Stimulated activated CD8-positive, alpha-beta memory T cell treated with anti-CD3 and anti-CD28 coated beads, Interleukin-12 subunit alpha, Interleukin-12 subunit beta, amount 100 ng/mL, for 4 hours (primary cell): Measurements from ENCODE around the gene PRR23B.

Experiments used
- DNase-seq: peaks from one replicate; pipeline ENCODE4 v3.0.0-alpha.2; 2020; ENCODE audit warnings: low read depth

Gene PRR23B

DNA sequence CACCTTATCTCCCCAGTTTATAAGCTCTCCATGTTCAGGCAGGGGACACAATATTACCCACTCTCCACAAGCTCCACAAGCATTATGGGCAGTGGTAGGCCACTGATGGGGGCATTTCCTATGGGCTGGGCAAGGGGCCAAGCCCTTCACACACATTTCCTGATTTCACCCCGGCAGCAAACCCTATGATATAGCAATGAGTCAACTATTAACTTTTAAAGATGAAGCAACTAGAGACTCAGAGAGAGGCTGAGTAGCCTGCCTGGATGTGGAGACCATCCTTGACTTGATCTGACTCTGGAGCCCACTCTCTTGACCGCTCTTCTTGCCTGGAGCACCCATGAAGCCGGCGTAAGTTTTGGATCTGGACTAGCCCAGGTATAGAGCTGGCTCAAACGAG, 46.3 kb downstream of the PRR23B start:
- DNase-seq, result no peak

DNA sequence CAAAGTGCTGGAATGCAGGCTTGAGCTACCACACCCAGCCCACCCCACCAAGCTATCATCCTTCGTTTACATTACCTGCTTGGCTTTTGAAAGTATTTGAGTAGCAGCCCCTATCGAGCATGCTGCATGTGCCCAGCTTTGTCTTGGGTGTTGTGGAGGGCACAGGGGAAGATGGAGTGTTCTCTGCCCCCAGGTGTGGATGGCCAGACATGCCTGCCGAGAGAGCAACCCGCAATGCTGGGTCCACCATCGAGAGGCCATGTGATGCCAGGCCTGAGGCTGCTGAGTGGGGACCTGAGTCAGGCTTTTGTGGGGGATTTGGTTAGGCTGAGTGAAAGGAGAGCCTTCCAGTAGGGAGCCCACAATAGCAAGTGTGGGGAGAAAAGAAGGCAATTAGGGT, 47.8 kb downstream of the PRR23B start:
- DNase-seq, result no peak

DNA sequence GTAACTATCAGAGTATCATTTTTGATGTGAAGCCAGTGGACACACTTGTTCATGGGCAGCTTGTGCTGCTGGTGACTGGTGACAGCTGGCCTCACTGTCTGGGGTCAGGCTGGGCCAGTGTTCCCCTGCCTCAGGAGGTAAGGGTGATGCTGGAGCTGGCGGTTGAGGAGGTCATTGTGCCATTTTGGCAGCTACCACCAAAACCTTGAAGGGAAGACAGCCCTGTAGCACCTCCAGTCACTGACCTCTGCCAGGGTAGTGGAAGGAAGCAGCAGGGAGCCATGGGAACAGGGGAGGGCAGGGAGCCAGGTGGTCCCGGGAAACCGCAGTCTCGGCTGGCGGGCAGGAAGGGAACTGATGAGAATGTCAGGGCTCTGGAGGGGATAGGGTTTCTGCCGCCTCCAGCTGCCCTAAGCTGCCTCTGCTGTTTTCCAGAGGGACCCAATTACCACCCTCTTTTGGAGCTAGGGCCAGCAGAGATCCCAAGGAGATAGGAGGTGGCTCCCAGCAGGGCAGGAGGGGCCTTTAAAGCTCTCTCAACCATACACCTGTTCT, 48.9 kb downstream of the PRR23B start:
- DNase-seq, result no peak
